ENCODE measurements around the gene TAT. TPM values are rescaled to one million over a fixed set of nuclear protein-coding genes. Genes with fewer than 3 reads are reported as not detected.
"Not testable (repeated sequence)": the region's sequence is repeated elsewhere in the genome, so short reads cannot be mapped to it uniquely, and the experiment has no call there.

TAT gene
- total and polyA plus RNA-seq, 12 donors = 0.03 to 1.3 (median 0.16) TPM; not detected in 4

DNA sequence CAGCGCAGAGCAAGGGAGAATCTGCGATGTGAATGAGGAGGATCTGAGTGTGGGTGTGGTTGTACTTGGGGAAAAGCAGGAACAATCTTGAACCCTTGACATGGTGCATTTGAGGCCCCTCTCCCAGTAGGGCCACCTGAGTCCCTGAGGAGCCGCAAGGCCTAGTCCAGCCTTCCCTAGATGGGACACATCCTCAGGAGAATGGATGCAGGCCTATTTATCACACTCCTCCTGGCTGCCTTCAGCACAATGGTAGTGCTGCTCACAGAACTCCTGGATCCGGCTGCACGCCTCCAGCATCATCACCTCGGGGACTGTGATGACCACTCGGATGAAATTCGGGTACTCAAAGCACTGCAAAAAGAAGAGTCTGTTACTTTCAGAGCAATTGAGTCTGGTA is 9.0 kb downstream of the TAT start:
- WGBS, 4 donors = 87 to 97% (median 91%) methylated on average over 6 to 8 of the region's 8 CpGs
- H3K36me3 ChIP-seq (replicated peaks in 1 of 2) = no peaks in the 10 kb centered on the region
- no peaks in the 10 kb centered on the region for H3K27me3 ChIP-seq
- H3K4me1 ChIP-seq (replicated peaks in 1 of 2) = peaks cover 0 to 18% of the 10 kb centered on the region in 2 donors
- intact Hi-C loops (cut with DNase I) = no loop called here
- no peak for TF ChIP-seq POLR2A (IDR thresholded peaks at IDR 0.05)
- TF ChIP-seq, protein P1, sequence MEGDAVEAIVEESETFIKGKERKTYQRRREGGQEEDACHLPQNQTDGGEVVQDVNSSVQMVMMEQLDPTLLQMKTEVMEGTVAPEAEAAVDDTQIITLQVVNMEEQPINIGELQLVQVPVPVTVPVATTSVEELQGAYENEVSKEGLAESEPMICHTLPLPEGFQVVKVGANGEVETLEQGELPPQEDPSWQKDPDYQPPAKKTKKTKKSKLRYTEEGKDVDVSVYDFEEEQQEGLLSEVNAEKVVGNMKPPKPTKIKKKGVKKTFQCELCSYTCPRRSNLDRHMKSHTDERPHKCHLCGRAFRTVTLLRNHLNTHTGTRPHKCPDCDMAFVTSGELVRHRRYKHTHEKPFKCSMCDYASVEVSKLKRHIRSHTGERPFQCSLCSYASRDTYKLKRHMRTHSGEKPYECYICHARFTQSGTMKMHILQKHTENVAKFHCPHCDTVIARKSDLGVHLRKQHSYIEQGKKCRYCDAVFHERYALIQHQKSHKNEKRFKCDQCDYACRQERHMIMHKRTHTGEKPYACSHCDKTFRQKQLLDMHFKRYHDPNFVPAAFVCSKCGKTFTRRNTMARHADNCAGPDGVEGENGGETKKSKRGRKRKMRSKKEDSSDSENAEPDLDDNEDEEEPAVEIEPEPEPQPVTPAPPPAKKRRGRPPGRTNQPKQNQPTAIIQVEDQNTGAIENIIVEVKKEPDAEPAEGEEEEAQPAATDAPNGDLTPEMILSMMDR (IDR thresholded peaks at IDR 0.05) = no peak
- H3K27ac ChIP-seq = peak overlapping the region in 1 of 5 donors; percentile 4
- DNase-seq = no peak
- no peaks in the 10 kb centered on the region for H3K9me3 ChIP-seq (replicated peaks in 1 of 3)
- H3K4me3 ChIP-seq = no peak overlapping the region

DNA sequence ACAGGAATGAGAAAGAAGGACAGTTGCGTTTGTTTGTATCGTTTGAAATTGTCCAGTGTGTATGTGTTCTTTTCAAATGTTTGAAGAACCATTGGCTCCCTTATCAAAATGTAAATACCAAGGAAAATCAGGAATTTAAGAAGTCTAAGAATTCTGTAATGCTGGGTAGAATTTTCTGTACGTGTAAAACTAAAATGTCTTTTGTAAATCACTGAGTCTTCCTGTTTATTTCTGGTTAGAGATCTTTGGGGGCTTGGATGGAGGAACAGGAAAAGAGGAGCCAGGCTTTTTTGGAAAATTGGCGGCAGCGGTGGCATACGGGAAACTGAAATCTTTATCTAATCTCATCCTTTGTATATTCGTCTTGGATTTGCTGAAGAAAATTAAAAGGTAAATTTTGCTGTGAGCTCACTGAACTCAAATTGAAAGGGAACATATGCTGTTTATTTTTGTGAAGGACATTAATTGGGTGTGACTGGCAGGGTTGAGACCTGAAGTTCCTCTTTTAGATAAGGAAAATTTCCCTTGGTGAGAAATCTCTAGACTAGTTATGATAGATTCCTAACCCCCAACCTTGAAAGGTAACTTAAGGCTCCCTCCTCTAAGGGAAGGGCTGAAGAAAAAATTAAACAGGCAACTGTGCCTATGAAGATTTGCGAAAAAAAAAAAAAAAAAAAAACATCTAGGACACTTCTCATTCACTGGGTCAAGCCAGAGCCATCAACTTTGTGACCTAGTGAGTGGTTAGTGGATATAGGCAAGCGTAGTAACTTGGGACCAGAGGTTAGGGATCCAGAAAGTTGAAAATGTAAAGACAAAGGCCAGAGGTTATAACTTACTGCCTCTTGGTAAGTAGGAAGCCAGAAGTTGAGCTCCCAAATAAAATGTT is 10.8 kb downstream of the TAT start:
- peak overlapping the region in 1 of 4 donors; percentile 56 for H3K4me3 ChIP-seq
- DNase-seq = no peak
- intact Hi-C loops (cut with DNase I) = no loop called here
- 45 to 53% (median 50%) methylated on average over 8 to 9 of the region's 9 CpGs for WGBS, 4 donors
- peak overlapping the region in 2 of 5 donors; percentile 55 to 88 for H3K27ac ChIP-seq
- TF ChIP-seq, protein P1 (IDR thresholded peaks at IDR 0.05) = no peak
- TF ChIP-seq POLR2A (IDR thresholded peaks at IDR 0.05) = no peak
- no peaks in the 10 kb centered on the region for H3K27me3 ChIP-seq
- no peaks in the 10 kb centered on the region for H3K36me3 ChIP-seq (replicated peaks in 1 of 2)
- peaks cover 0 to 10% of the 10 kb centered on the region in 2 donors for H3K4me1 ChIP-seq (replicated peaks in 1 of 2)
- no peaks in the 10 kb centered on the region for H3K9me3 ChIP-seq (replicated peaks in 1 of 3)

DNA sequence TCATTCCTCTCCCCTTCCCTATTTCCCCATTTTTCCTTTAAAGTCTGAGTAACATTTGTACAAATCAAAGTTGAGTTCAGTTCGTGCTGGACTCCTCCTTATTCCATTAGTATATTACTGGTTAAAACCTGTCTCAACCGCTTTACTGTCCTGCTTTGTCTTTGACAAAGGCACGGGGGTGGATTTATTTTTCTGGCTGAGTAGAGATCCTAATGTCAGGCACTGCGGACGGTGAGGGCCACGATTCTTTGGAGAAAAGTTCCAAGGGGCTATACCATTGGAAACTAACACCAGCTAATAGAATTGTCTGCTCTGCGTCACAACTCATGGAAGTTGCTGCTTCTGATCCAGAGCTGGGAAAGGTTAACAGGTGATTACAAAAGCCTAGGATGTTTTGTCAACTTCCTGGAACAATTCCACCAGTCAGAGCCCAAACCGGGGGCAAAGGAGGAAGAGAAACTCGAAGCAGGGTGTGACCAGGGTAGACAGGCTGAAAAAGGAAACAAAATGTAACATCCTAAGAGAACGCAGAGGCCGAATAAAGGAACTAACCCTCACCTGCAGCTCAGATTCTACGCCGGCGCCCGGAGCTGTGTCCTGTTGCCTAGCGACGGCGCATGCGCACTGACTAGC is 12.4 kb downstream of the TAT start:
- no peaks in the 10 kb centered on the region for H3K36me3 ChIP-seq (replicated peaks in 1 of 2)
- TF ChIP-seq, protein P1 (IDR thresholded peaks at IDR 0.05) = no peak
- no peak for TF ChIP-seq POLR2A (IDR thresholded peaks at IDR 0.05)
- H3K9me3 ChIP-seq (replicated peaks in 1 of 3) = no peaks in the 10 kb centered on the region
- DNase-seq = peak in 1 of 7 donors; percentile 93
- H3K27me3 ChIP-seq = no peaks in the 10 kb centered on the region
- peaks cover 0 to 10% of the 10 kb centered on the region in 2 donors for H3K4me1 ChIP-seq (replicated peaks in 1 of 2)
- peak overlapping the region in 4 of 5 donors; percentile 55 to 88 (median 70) for H3K27ac ChIP-seq
- intact Hi-C loops (cut with DNase I) = no loop called here
- 6 to 17% (median 6%) methylated on average over 10 to 19 of the region's 19 CpGs for WGBS, 4 donors
- peak overlapping the region; percentile 8 to 71 (median 50) for H3K4me3 ChIP-seq

DNA sequence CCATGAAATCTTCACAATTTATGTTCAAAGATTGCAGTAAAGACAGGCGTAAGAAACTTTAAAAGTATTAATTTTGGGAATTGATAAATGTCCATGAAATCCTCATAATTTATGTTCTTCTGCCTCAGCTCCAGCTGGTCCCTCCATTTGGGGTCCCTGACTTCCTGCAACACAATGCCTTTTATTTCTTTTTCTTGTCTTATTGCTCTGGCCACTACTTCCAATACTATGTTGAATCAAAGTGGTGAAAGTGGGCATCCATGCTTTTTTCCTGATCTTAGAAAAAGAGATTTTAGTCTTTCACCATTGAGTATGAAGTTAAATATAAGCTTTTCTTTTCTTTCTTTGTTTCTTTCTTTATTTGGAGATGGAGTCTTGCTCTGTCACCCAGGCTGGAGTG is 14.3 kb downstream of the TAT start:
- no peak overlapping the region for H3K4me3 ChIP-seq
- intact Hi-C loops (cut with DNase I) = no loop called here
- TF ChIP-seq POLR2A (IDR thresholded peaks at IDR 0.05) = no peak
- TF ChIP-seq, protein P1 (IDR thresholded peaks at IDR 0.05) = no peak
- H3K4me1 ChIP-seq (replicated peaks in 1 of 2) = peaks cover 0 to 10% of the 10 kb centered on the region in 2 donors
- H3K27me3 ChIP-seq = no peaks in the 10 kb centered on the region
- DNase-seq = no peak
- WGBS, 4 donors = 94 to 100% (median 96%) methylated on average over 1 of the region's 1 CpG
- H3K27ac ChIP-seq = no peak overlapping the region
- H3K36me3 ChIP-seq (replicated peaks in 1 of 2) = no peaks in the 10 kb centered on the region
- H3K9me3 ChIP-seq (replicated peaks in 1 of 3) = no peaks in the 10 kb centered on the region

DNA sequence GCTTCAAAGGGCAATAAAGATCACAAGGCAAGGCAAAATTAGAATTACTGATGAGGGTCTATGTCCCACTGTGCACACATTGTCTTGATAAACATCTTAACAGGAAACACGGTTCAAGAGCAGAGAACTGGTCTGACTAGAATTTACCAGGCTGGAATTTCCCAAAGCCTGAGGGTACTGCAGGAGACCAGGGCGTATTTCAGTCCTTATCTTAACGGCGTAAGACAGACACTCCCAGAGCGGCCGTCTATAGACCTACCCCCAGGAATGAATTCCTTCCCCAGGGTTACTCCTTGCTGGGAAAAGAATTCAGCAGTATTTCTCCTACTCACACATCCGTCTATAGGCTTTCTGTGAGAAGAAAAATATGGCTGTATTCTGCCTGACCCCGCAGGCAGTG is 15.0 kb downstream of the TAT start:
- H3K36me3 ChIP-seq (replicated peaks in 1 of 2); H3K4me1 ChIP-seq (replicated peaks in 1 of 2); H3K4me3 ChIP-seq; H3K27me3 ChIP-seq; DNase-seq; H3K27ac ChIP-seq; H3K9me3 ChIP-seq (replicated peaks in 1 of 3); intact Hi-C loops (cut with DNase I): not testable (repeated sequence)
- WGBS, 4 donors = 81 to 96% (median 88%) methylated on average over 7 to 8 of the region's 8 CpGs

All from adrenal gland (tissue), 12 donors.